SIG-M5 (cell line): Measurements from ENCODE around the gene GALNT14.

ENCODE experiments used
- DNase-seq: peaks from one replicate; lab custom pipeline; 2025; lab: John Stamatoyannopoulos, UW

The GALNT14 gene

DNA sequence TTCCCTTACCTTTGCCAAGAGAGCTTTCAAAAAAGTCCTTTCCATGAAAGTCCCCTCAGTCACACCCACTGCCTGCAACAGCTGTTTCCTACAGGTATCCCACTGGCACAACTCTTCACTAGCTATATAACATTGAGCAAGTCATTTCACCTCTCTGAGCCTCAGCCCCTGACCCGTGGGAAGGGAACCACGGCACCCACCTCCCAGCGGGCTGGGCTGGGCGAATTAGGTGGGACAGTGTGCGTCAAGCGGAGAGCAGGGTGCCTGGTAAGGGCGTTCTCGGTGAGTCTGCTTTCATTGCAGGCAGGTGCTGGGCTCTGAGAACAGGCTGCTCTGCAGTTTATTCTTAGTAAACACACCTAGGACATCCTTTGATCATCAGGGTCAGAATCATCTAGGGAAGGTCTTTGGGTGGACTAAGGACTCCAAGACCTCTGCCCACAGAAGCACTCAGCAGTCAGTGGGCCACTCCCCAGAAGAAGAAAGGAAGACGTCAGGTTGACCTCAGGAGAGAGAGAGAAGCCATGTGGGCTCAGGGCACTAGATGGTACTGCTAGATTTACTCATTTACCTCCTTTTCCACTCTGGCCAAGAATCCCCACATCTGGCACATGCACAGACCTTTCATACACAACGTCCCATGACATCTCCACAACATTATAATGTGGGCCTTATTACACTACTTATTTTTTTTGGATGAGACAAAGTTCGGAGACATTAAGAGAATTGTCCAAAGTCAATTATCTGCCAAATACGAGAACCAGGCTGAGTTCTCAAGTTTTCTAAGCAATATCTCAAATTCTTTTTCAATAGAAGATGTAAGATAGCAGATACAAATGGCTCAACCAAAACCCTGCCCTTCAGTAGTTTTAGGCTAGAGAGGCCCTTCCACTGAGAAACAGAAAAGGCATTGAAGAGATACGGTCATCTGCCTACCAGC is 79.9 kb downstream of the GALNT14 start:
- no peak for DNase-seq

DNA sequence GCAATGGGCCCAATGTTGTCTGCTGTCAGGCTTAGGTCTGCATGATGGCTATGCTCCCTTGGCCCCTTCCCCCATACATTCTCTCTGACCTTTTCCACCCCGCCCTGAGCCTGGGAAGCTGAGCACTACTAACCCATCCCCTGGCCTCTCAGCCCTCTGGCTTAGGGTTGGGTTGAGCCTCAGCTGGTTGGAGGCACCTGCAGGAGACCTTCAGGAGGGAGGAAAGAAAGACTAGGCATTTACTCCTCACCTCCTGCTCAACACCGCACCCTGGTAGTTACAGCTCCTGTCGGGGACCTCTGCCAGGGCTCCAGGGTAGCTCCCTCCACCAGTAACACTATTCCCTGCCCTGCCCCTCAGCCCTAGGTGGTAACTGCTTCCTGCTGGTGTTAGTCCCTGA is 80.5 kb downstream of the GALNT14 start:
- DNase-seq, result no peak

DNA sequence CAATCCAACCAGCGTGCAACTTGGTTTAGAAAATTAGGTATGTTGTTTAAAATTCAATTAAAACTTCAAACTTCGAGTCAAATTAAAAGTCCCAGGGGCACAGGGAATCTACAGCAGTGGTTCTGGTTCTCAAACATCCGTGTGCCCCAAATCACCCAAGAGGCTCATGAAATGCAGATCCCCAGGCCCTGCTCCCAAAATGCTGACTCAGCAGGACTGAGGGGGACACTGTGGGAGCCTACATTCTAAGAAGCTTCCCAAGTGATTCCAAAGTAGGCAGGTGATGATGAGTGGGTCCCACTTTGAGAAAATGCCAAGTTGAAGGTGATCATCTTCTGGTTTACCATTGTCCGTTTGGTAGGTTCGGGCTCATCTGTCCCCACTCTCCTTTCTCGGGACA is 82.3 kb downstream of the GALNT14 start:
- no peak for DNase-seq

DNA sequence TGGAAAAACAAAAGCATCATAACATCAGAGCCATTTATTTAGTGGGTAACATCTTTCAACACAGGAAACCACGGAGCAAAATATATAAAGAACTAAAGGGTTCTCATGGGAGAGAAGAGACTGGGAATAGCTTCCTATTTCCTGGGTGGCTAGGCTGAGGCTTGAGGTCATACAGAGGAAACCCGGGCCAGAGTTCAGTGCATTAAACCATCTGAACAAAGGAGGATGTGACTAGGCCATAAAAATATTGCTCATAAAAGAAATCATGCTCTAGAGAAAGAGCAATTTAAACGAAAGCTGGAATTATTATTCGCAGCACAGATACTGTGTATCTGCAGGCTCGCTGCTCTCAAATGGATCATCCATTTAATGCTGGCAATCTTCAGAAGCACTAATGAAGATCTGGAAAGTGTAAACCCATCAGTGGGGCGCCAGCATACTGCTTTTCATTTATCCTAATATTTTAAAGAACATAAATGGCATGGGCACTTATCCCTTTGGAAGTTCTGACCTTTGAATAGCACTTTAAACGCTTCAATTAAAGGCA is 83.3 kb downstream of the GALNT14 start:
- no peak for DNase-seq

DNA sequence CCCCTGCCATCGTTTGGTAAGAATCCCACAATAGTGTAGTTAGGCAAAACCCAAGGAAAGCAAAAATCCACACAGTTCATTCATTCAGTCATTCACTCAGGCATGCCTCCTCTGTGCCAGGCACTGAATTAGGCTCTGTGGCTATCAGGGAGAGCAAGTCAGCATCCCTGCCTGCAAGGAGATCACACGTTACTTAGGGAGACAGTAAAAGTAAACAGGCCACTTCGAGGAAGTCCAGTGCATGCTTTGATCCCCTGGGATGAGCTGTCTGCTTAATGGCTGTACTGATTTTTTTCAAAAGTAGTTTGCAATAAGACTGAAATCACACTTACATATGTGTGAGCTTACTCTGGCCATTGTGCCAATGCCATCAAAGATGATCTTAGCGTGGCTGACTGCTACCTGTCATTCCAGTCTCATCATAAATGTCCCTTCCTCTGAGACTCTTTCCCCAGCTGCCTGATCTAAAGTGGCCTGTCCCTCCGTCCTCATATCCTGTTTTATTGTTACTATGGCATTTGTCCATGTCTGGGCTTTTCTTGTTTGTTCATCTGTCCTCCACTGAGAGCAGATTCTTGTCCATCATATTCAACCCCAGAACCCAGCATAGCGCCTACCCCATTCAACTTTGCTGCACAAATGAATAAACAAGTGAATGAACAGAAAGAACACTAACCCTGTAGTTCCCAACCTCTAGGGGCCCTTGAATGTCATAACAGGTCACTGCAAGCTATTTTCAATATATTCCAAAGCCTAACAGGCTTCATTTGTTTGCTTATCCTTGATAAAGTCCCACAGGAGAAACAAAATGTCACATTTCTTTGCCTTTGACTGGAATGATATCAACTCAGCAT is 84.1 kb downstream of the GALNT14 start:
- DNase-seq, result no peak

DNA sequence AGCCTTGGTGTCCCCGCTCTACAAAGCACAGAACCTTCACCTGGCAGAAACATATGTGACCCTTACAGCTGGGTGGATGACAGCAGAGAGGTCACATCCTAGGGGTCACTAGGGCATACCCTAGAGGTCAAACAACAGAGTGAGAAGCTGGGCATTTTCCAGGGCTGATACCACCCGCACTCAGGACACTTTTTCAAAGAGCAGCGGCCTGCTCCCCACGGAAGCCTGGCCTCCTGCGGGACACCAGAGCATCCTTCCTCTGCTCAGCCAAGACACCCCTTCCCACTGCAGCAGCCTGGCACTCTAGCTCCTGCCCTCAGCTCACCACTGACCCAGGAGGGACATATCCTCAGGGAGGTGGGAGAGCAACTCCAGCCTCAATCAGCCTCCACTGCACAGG is 86.0 kb downstream of the GALNT14 start:
- DNase-seq, result no peak

DNA sequence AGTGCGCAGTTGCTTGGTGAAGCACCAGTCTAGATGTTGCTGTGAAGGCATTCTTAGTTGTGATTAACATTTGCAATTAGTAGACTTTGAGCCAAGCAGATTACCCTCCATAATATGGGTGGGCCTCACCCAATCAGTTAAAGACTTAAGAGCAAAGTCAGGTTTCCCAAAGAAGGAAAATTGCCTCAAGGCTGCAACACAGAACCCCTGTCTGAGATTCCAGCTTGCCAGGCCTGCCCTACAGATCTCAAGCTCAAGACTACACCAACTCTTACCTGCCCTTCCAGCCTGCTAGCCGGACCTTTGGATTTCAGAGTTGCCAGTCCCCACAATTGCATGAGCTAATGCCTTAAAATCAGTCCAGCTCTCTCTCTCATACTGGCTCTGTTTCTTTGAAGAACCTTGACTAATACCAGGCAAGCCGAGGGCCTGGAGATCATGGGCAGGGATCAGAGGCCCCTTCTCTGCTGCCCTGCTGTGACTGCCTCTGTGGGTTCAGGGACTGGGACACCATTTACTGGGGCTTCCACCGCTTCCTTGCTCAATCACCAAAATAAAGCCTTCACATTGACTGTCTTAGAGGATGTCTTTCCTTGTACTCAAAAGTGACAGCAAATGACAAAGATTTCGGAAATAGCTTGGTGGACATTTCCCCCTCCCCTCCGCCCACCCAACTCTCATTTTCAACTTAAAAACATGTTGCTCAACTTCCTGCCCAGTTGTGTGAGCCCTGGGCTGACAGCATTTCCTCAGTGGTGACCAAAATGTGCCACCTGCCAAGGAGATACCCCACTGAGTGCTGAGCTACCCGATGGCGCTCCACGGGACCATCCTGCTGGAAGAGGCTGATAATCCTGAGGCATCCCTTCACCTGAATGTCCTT is 86.7 kb downstream of the GALNT14 start:
- no peak for DNase-seq

DNA sequence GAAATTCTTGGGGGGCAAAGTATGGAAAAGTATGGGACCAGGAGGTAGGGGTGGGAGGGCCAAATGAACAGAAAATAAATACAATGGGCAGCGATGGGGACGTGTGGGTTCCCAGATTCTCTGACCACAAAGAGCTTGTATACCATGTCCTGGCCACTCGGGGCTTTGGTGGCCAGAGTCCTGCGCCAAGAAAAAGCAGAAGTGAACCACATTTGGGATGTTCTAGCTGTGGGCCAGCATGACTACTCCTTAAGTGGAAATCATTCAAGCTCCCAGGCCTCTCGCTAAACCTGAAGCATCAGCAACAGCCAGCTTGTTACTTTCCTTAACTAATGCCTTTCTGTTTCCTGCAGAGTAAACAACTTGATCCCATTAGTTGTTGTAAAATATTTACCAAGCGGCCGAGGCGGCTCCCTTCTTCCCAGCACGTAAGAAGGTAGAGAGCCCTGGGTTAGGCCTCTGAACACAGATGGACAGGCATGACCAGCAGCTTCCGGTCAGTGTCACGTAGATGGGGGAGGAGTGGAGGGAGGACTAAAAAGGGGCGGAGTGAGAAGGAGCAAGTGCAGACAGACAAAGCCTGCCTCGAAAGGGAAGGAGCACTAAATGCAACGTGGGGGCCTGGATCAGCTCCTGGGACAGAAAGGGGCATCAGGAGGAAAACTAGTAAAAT is 88.2 kb downstream of the GALNT14 start:
- no peak for DNase-seq

DNA sequence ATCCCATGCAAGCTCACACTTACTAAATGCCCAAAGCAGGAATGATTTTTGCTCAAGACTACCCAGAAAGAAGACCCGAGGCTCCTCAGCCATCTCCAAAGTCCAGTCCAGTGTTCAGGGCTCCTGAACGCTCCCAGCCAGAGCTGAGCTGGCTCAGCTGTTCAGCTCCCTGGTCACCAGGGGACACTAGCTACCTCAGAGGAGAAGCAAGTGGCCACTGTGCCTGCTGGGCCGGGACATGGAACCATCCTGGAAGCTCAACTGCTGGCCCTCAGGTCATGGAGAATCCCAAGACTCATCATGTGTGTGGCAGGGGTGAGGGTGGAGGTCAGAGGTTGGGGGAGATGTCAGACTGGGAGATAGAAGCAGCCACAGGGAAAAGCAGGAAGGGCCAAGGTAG is 89.0 kb downstream of the GALNT14 start:
- no peak for DNase-seq

DNA sequence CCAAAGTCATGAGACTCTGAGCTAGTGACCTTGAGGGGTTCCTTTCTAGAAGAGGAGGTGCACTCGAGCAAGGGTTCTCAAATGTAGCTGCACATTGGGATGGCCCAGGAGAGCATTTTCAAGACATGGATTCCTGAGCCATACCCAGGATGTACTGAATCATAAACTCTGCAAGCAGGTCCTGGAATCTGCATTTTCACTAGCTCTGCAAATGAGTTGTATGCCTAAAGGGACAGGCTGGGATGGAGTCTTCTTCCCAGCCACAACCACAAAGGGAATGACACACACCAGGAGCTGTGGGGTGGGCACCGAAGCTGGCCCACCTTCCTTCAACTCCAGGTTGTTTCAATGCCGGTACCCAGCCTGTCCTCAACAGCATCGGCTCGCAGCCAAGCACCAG is 90.6 kb downstream of the GALNT14 start:
- DNase-seq, result no peak

DNA sequence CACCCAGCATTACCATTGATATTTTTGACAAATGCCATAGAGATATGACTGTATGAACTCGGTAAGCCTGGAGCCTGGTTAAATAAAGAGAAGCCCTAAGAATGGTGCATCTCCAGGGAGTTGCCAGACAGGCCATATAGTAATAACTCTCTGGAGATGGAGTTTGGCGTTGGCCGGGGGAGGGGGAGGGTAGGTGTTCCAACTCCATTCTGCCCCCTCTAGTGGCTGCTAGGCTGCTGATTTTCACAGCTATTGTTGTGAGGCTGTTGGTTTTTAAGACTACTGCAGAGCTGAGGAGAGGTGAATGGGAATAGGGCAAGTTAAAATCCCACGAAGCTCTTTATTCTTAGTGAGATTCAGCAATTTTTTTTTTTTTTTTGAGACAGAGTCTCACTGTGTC is 99.9 kb downstream of the GALNT14 start:
- DNase-seq, result no peak

DNA sequence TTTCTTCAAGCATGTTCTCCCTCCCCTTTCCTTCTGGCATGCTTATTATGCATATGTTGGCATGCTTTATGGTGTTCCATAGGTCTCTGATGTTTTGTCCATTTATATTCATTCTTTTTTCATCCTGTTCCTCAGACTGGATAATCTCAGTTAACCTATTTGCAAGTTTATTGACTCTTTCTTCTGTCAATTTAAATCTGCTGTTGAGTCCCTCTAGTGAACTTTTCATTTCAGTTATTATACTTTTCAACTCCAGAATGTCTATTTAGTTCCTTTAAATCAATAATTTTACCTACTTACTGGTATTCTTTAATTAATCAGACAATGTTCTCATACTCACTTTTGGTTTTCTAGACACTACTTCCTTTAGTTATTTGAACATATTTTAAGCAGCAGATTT is 101.2 kb downstream of the GALNT14 start:
- no peak for DNase-seq

DNA sequence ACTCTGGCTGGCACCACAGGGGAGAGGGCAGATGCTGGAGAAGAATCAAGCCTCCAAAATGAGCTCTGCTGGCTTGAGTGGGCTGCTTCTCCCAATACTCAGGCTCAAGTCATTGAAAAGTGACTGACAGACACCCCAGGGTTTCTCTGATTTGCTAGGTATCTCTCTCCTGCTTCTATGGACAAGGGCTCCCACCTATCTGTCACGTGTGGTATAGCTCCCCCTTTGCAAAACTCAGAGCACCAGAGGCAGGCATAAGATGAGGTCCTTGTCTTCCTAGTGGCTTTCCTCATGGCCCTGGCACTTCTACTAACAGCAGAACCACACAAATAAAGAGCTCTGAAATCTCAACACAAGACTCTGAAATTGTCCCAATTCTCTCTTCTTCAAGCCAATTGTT is 105.2 kb downstream of the GALNT14 start:
- no peak for DNase-seq

DNA sequence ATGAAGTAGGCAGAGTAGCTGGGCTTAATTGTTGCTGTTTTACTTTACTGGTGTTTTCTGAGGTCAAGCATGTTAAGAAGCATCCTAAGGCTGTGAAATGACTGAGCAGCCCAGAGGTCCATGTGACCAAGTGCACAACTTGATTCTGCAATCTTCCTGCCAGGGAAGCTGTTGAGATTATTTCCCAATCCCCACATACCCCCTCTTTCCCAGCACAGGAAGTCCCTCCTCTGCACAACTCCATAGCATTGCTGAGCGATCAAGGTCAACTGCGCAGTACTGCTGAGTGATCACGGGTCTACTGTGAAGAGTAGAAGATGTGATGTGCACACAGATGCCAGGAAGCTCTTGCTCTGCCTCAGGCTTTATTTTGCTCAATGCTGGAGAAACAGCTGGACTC is 105.8 kb downstream of the GALNT14 start:
- no peak for DNase-seq

DNA sequence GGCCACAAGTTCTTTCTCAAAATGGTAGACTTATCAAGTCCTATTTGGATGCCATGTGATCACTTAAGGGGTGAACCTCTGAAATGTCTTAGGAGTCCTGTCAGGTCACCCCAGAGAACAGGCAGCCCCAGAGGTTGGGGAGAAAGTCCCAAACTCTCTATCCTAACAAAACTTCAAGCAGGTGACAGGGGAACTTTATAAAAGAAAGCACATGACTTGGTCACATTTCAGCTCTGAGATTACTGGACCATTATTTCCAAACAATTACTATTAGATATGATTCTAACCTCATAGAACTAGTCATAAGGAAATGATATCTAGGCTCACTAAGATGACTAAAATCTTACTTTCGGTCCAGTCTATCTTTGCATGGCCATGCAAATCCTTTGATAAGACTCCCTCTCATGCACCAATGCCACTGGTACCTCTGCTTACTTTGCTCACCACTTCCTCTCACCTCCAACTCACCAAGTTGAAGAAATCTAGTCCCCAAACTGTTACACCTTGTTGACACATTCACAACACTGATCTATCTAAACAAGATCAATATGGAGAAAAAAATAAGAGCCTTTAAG is 107.0 kb downstream of the GALNT14 start:
- DNase-seq, result no peak

DNA sequence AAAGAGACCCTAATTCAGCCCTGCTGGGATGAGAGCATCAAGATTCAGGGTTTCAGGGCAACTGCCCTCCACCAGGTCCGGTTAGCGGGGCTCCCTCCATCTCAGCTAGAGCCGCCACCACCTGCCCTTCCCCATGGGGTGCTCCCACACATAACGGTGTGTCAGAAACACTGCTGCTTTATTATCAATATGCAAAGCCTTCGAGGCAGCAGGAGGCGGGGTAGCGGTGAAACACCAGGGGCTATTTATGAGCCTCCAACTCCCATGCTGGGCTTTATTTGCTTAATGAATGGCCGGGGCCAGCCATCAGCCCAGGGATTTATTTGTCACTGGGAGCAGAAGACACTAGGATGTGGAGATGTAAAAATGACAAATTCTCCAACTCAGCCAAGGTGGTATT is 109.8 kb downstream of the GALNT14 start:
- no peak for DNase-seq

DNA sequence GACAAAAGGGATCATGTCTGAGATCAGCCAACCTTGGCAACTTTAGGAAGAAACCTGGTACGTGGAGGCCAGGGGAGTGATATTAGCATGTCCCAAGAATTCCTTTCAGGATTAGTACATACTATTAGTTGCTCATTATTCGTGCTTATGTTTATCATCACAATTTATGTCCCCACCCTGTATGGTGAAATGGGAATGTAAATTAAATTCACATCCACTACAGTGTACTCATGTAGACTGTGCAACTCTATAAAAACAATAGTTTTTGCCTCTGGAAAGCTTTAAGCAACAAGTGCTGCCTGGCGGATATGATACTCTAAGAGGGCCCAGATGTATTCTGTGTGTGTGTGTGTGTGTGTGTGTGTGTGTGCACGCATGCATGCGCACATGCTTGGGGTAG is 110.7 kb downstream of the GALNT14 start:
- DNase-seq, result no peak

DNA sequence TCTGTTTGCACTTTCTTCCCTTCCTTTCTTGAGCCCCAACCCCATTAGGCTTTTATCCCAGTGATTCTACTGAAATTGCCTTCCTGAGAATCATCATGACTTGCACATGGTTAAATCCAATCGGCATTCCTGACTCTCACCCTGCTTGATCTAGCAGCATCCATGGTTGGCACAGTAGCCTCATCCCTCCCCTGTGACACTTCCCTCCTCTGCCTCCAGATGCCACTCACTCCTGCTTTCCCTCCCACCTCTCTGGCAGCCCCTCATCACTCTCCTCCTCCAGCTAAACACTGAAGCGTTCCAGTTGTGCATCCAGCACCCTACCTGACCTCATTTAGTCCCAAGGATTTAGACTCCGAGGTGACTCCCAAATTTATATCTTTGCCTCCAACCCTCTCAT is 114.7 kb downstream of the GALNT14 start:
- no peak for DNase-seq

DNA sequence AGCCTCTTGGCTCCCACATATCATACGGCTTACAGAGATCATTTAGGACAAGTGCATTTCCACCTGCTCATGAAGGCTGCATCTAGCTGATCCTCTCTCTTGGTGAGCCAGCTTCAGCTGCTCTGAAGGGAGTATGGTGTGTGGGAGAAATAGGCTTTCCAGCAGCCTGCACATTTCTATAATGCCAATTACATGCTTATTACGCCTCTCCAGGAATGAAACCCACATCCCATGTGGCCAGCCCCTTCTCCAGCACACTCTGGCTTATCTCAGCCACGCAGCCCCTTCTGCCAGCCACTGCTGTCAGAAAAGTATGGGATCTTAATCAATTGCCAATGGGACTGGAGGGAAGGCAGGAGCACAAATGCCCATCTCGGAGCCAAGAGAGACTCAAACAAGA is 117.5 kb downstream of the GALNT14 start:
- no peak for DNase-seq

DNA sequence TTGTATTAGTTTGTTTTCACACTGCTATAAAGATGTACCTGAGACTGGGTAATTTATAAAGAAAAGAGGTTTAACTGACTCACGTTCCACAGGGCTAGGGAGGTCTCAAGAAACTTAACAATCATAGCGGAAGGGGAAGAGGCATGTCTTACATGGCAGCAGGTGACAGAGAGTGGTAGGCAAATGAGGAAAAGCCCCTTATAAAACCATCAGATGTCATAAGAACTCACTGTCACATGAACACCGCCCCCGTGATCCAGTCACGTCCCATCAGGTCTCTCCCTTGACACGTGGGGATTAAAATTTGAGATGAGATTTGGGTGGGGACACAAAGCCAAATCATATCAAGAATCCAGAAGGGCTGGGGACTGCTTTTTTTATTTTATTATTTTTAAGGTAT is 120.0 kb downstream of the GALNT14 start:
- no peak for DNase-seq

DNA sequence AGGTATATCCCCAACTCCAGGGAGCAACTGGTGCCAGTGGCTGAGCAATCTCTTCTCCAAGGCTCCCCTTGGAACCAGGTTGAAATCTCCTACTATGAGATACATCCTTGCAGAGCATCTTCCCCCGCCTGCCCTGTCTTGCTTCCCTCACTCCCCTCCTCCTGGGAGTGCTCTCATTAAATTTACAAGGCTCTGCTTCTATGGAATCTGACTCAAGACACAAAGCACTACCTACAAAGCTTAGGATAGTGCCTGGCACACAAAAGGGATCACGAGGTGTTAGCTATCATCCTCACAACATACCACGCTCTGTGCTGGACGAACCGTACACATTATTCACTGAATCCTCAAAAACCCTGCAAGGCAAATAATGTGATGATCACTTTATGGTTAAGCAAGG is 121.6 kb downstream of the GALNT14 start:
- DNase-seq, result no peak
